NT2/D1 (cell line): ENCODE results near the gene FAM217B.
"Not testable (repeated sequence)": the region's sequence is repeated elsewhere in the genome, so short reads cannot be mapped to it uniquely, and the experiment has no call there.

Experiments used
- DNase-seq: peaks from one replicate; pipeline ENCODE4 v3.0.0-alpha.2; 2011; ENCODE audit warnings: low read depth, low spot score
- H3K27me3 ChIP-seq: 2 replicates; pipeline ENCODE4 v1.6.0; 2011; ENCODE audit warnings: mild to moderate bottlenecking; ENCODE audit not compliant: insufficient read length, insufficient read depth
- H3K36me3 ChIP-seq: 2 replicates; pipeline ENCODE4 v1.6.1; 2011; ENCODE audit warnings: mild to moderate bottlenecking, low read length, mixed read lengths; ENCODE audit not compliant: insufficient read depth, insufficient read length
- H3K4me1 ChIP-seq: 2 replicates; pipeline ENCODE4 v1.5.1; 2011; ENCODE audit not compliant: insufficient read depth, insufficient read length
- H3K4me3 ChIP-seq: 2 replicates; pipeline ENCODE4 v1.5.1; 2011; ENCODE audit warnings: low read depth; ENCODE audit not compliant: insufficient read length
- H3K9ac ChIP-seq: 2 replicates; pipeline ENCODE4 v1.6.0; 2011; ENCODE audit warnings: low read depth; ENCODE audit not compliant: insufficient read length
- H3K9me3 ChIP-seq: 2 replicates; pipeline ENCODE4 v1.5.1; 2011; ENCODE audit warnings: mild to moderate bottlenecking, low read length; ENCODE audit not compliant: insufficient read depth
- SUZ12 ChIP-seq: IDR thresholded peaks from 2 replicates; pipeline ENCODE4 v1.6.1; 2011; ENCODE audit not compliant: insufficient read length, insufficient read depth; ENCODE audit errors: extremely low read depth
- YY1 ChIP-seq: IDR thresholded peaks from 2 replicates; pipeline ENCODE4 v1.6.1; 2011; ENCODE audit not compliant: insufficient read length, insufficient read depth
- ZNF274 ChIP-seq: IDR thresholded peaks from 2 replicates; pipeline ENCODE4 v1.6.1; 2011; ENCODE audit warnings: mild to moderate bottlenecking, low read depth, low read length

Gene FAM217B

DNA sequence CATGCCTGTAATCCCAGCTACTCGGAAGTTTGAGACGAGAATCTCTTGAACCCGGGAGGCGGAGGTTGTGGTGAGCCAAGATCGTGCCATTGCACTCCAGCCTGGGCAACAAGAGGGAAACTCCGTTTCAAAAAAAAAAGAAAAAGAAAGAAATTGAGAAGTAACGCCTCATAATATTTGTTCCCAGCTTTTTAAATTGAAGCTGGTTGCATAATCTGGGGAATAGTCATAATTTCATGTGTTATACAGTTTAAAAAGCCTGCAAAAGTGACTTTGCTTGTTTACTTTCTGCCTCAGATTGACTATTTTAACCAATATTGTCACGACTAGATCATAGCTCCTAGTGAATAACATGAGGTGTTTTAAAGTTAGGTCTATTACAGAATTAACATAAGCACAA is 7.2 kb downstream of the FAM217B start:
- Histone ChIP-seq H3K27me3 (no peaks in the 10 kb centered on the region), H3K36me3 (peaks cover 37% of the 10 kb centered on the region), H3K4me3 (no peak overlapping the region), H3K9ac (no peak overlapping the region), H3K9me3 (no peaks in the 10 kb centered on the region), H3K4me1 (no peaks in the 10 kb centered on the region)
- no peak for DNase-seq
- TF ChIP-seq SUZ12 (no peak), YY1 (no peak), ZNF274 (no peak)

DNA sequence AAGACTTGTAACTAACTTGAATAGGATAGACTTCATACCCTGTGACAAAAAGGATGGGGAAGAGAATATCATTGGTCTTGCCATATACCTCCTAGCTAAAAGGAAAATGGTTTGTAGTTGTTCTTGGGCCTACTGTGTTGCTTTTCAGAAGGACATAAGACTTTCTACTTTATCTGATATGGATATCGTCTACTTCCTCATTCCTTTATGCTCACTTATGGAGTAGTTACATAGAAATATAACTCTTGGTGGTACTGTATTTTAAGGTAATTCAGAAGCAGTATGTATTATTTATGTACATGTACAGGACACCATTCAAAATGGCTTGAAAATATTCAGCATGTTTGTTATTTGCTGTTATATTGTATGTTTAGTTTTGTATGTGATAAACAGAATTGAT is 8.0 kb downstream of the FAM217B start:
- Histone ChIP-seq H3K4me3 (no peak overlapping the region), H3K4me1 (no peaks in the 10 kb centered on the region), H3K9me3 (no peaks in the 10 kb centered on the region), H3K27me3 (no peaks in the 10 kb centered on the region), H3K9ac (no peak overlapping the region), H3K36me3 (peaks cover 29% of the 10 kb centered on the region)
- DNase-seq = no peak
- TF ChIP-seq ZNF274 (no peak), YY1 (no peak), SUZ12 (no peak)

DNA sequence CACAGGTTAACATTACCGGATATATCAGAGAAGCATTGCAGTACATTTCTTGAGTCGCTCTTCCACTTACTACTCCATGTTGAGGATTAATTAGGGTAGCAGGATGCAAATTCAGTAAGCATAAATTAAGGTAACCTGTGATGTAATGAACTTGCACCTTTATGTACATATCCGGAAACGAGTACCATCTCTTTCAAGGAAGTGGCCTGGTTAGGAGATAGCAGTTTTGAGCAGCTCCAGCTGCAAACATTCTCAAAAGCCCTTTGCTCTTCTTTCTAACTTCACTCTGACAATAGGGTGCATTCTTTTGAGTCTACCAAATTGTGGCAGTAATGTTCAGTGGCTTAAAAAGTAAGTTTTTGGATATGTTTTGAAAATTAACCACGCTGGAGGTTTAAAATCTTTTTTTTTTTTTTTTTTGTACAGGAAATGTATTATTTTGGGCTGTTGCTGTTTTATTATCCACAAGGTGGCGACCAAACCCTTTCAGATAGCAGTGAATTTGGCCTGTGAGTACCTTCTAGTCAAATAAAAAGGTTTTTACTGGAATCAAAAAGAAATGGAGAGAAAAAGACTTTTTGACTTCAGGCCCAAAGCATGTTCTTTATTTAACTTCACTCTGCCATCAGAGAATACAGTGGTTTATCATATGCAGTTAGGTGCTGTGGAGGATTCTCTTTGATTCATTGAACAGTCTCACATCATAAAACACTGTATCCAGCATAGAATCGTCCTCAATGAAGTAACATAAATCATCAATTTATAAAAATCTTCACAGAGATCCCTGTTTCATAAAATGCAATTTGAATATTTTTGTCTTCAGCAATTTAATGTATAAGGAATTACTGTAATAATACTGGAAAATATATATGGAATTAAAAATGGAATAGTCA is 8.9 kb downstream of the FAM217B start:
- no peak for DNase-seq
- no peaks in the 10 kb centered on the region for H3K9me3 ChIP-seq
- H3K9ac ChIP-seq = no peak overlapping the region
- peaks cover 20% of the 10 kb centered on the region for H3K36me3 ChIP-seq
- no peak for TF ChIP-seq SUZ12
- TF ChIP-seq YY1 = no peak
- no peak for TF ChIP-seq ZNF274
- H3K4me3 ChIP-seq = no peak overlapping the region
- no peaks in the 10 kb centered on the region for H3K27me3 ChIP-seq
- no peaks in the 10 kb centered on the region for H3K4me1 ChIP-seq

DNA sequence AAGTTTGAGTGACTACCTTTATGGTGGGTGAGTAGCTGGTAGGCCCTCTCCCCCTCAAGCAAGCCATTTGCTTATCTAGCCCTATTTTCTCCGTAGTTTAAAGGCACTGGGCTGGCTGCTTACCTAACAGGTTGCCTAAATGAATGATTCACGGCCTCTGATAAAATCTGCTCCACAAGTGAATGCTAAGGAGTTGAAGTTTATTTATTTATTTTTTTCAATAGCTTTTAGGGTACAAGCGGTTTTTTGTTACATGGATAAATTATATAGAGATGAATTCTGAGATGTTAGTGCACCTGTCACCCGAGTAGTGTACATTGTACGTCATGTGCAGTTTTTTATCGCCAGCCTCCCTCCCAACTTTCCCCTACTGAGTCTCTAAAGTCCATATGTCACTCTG is 9.7 kb downstream of the FAM217B start:
- Histone ChIP-seq H3K27me3 (no peaks in the 10 kb centered on the region), H3K9ac (no peak overlapping the region)
- TF ChIP-seq SUZ12 = no peak
- TF ChIP-seq YY1 = no peak
- no peak for TF ChIP-seq ZNF274

DNA sequence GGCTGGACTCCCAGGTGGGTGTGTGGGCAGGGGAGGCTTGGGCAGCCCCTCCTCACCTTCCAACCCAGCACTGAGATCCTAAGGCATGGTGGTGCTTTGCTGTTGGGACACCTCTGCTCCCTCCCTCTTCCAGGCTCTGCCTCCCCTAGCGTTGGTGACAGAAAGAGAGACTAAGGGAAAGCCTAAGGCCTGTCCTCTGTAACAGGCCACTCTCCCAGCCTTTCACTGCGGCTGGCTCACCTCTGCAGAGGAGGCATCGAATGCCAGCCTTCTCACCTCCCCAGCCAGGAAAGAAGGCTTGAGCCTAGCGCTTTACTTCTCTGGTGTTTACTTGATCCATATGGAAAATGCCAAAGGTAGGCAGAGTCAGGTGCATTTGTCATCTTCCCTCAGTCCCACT is 14.5 kb downstream of the FAM217B start:
- Histone ChIP-seq H3K36me3 (peaks cover 2% of the 10 kb centered on the region), H3K9ac (no peak overlapping the region), H3K4me1 (no peaks in the 10 kb centered on the region), H3K9me3 (no peaks in the 10 kb centered on the region), H3K4me3 (no peak overlapping the region), H3K27me3 (no peaks in the 10 kb centered on the region)
- DNase-seq = no peak
- TF ChIP-seq SUZ12 (no peak), YY1 (no peak), ZNF274 (no peak)

More for the DNA sequence above, 9.7 kb downstream of the FAM217B start:
- no peak overlapping the region for H3K4me3 ChIP-seq
- H3K36me3 ChIP-seq = peaks cover 12% of the 10 kb centered on the region
- H3K9me3 ChIP-seq = no peaks in the 10 kb centered on the region
- no peak for DNase-seq
- H3K4me1 ChIP-seq = no peaks in the 10 kb centered on the region

DNA sequence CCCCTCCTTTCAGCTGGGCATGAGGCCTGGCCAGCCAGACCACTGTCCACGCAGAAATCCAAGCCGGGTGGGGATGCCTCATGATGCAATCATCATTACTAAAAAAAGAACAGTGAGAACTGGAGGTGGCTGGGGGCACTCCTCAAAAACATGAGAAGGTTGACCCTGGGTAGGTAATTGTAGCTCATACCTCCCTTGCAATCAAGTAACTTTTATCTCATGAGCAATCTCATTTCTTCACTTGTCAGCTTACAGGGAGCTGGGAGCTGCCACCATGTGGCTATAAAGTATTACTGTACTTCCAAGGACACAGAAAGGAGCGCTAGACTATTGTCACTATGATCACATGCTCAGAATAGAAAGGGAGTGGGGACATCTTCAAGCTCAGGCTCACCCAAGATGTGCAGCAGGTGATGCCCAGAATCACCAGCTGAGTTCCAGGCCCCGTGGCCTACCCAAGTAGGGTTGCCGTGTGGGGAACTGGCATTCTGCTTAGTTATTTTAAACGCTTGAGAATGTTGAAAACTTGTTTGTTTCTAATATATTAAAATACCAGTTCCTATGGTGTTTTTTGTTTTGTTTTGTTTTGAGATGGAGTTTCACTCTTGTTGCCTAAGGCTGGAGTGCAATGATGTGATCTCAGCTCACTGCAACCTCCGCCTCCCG is 15.1 kb downstream of the FAM217B start:
- Histone ChIP-seq H3K27me3 (no peaks in the 10 kb centered on the region), H3K4me1 (no peaks in the 10 kb centered on the region), H3K9ac (no peak overlapping the region), H3K36me3 (no peaks in the 10 kb centered on the region), H3K4me3 (no peak overlapping the region), H3K9me3 (no peaks in the 10 kb centered on the region)
- TF ChIP-seq SUZ12 = no peak
- TF ChIP-seq YY1 = no peak
- TF ChIP-seq ZNF274 = no peak
- no peak for DNase-seq

DNA sequence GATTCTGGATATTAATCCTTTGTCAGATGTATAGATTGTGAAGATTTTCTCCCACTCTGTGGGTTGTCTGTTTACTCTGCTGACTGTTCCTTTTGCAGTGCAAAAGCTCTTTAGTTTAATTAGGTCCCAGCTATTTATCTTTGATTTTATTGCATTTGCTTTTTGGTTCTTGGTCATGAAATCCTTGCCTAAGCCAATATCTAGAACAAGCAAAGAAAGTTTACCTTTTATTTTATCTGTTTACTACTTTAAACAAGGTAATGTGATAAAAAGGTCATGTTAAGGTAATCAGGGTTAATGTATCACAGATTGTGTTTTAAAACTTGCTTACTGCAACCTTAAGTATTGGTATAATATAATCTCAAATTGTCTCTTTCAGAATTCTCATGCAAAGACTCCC is 17.4 kb downstream of the FAM217B start:
- H3K27me3 ChIP-seq, DNase-seq, H3K4me3 ChIP-seq: not testable (repeated sequence)

More for the DNA sequence above, 17.4 kb downstream of the FAM217B start:
- H3K9ac ChIP-seq, H3K36me3 ChIP-seq, H3K4me1 ChIP-seq, H3K9me3 ChIP-seq: not testable (repeated sequence)
